IPS-20b (cell line): ENCODE results near the gene DNAH8.

Experiments used
- H3K27ac ChIP-seq: one replicate; pipeline ENCODE4 v1.5.1; 2013; ENCODE audit warnings: low read length
- H3K27me3 ChIP-seq: 2 replicates; pipeline ENCODE4 v1.6.1; 2013; ENCODE audit warnings: mild to moderate bottlenecking, low read length, inconsistent platforms; ENCODE audit not compliant: insufficient read depth
- H3K36me3 ChIP-seq: 2 replicates; pipeline ENCODE4 v1.6.1; 2013; ENCODE audit warnings: low read depth, mild to moderate bottlenecking, inconsistent platforms, low read length, moderate library complexity; ENCODE audit not compliant: insufficient read depth
- H3K4me1 ChIP-seq: 2 replicates; pipeline ENCODE4 v1.6.1; 2013; ENCODE audit warnings: mild to moderate bottlenecking, control low read depth, inconsistent platforms, low read length, moderate library complexity; ENCODE audit not compliant: insufficient read depth
- H3K4me3 ChIP-seq: 2 replicates; pipeline ENCODE4 v1.5.1; 2013; ENCODE audit warnings: mild to moderate bottlenecking, low read length, inconsistent platforms
- H3K9ac ChIP-seq: 2 replicates; pipeline ENCODE4 v1.6.1; 2013; ENCODE audit warnings: low read depth, mild to moderate bottlenecking, inconsistent platforms, low read length, moderate library complexity
- H3K9me3 ChIP-seq: 2 replicates; pipeline ENCODE4 v1.6.1; 2013; ENCODE audit warnings: mild to moderate bottlenecking, low read depth, low read length, inconsistent platforms; ENCODE audit not compliant: insufficient read depth

Gene DNAH8

GRCh38 chr6:39016839-39017546, 301.9 kb downstream of the DNAH8 start:
- Histone ChIP-seq H3K4me3 (no peak overlapping the region), H3K36me3 (no peaks in the 10 kb centered on the region), H3K27ac (no peak overlapping the region), H3K27me3 (peaks cover 7% of the 10 kb centered on the region; the same call in 1 of the 2 replicates), H3K9me3 (no peaks in the 10 kb centered on the region; the same call in 1 of the 2 replicates), H3K4me1 (peaks cover 5% of the 10 kb centered on the region; the same call in 1 of the 2 replicates), H3K9ac (no peak overlapping the region)

- no peak overlapping the region for H3K9ac ChIP-seq
These were observed 302.4 kb downstream of the DNAH8 start for GRCh38 chr6:39017547-39017880.

GRCh38 chr6:39018103-39018502, 303.0 kb downstream of the DNAH8 start:
- Histone ChIP-seq H3K4me3 (no peak overlapping the region), H3K36me3 (no peaks in the 10 kb centered on the region), H3K4me1 (peaks cover 5% of the 10 kb centered on the region; the same call in 1 of the 2 replicates), H3K9ac (no peak overlapping the region), H3K9me3 (no peaks in the 10 kb centered on the region; the same call in 1 of the 2 replicates), H3K27ac (no peak overlapping the region), H3K27me3 (peaks cover 7% of the 10 kb centered on the region; the same call in 1 of the 2 replicates)

More at GRCh38 chr6:39017547-39017880, 302.4 kb downstream of the DNAH8 start:
- H3K27me3 ChIP-seq = peaks cover 7% of the 10 kb centered on the region; the same call in 1 of the 2 replicates
- no peak overlapping the region for H3K27ac ChIP-seq
- no peak overlapping the region for H3K4me3 ChIP-seq
- no peaks in the 10 kb centered on the region; the same call in 1 of the 2 replicates for H3K9me3 ChIP-seq
- H3K4me1 ChIP-seq = peaks cover 5% of the 10 kb centered on the region; the same call in 1 of the 2 replicates
- H3K36me3 ChIP-seq = no peaks in the 10 kb centered on the region

GRCh38 chr6:39020136-39020535, 305.0 kb downstream of the DNAH8 start:
- Histone ChIP-seq H3K4me3 (no peak overlapping the region), H3K4me1 (peaks cover 5% of the 10 kb centered on the region; the same call in 1 of the 2 replicates), H3K9ac (no peak overlapping the region), H3K9me3 (no peaks in the 10 kb centered on the region; the same call in 1 of the 2 replicates), H3K27ac (no peak overlapping the region), H3K36me3 (no peaks in the 10 kb centered on the region), H3K27me3 (peaks cover 7% of the 10 kb centered on the region; the same call in 1 of the 2 replicates)

GRCh38 chr6:39021041-39021440, 305.9 kb downstream of the DNAH8 start:
- Histone ChIP-seq H3K4me3 (no peak overlapping the region), H3K9me3 (no peaks in the 10 kb centered on the region; the same call in 1 of the 2 replicates), H3K36me3 (no peaks in the 10 kb centered on the region), H3K27me3 (peaks cover 7% of the 10 kb centered on the region; the same call in 1 of the 2 replicates), H3K4me1 (peaks cover 5% of the 10 kb centered on the region; the same call in 1 of the 2 replicates), H3K9ac (no peak overlapping the region), H3K27ac (no peak overlapping the region)

- Histone ChIP-seq H3K27me3 (peaks cover 7% of the 10 kb centered on the region; the same call in 1 of the 2 replicates), H3K9ac (no peak overlapping the region), H3K36me3 (no peaks in the 10 kb centered on the region)
These were observed 306.7 kb downstream of the DNAH8 start for GRCh38 chr6:39021779-39022178.

GRCh38 chr6:39026175-39026574, 311.1 kb downstream of the DNAH8 start:
- Histone ChIP-seq H3K9ac (no peak overlapping the region), H3K27me3 (no peaks in the 10 kb centered on the region), H3K4me3 (no peak overlapping the region), H3K9me3 (no peaks in the 10 kb centered on the region), H3K4me1 (peaks cover 6% of the 10 kb centered on the region; the same call in 1 of the 2 replicates), H3K27ac (no peak overlapping the region), H3K36me3 (no peaks in the 10 kb centered on the region)

More at GRCh38 chr6:39021779-39022178, 306.7 kb downstream of the DNAH8 start:
- H3K4me1 ChIP-seq = peaks cover 8% of the 10 kb centered on the region; the same call in 1 of the 2 replicates
- no peak overlapping the region for H3K4me3 ChIP-seq
- H3K9me3 ChIP-seq = no peaks in the 10 kb centered on the region; the same call in 1 of the 2 replicates
- H3K27ac ChIP-seq = no peak overlapping the region

GRCh38 chr6:39029156-39030011, 314.3 kb downstream of the DNAH8 start:
- H3K9ac ChIP-seq = no peak overlapping the region

GRCh38 chr6:39035681-39036080, 320.6 kb downstream of the DNAH8 start:
- no peaks in the 10 kb centered on the region for H3K9me3 ChIP-seq
- 0 out of 2 replicates have a peak, but pooled peaks cover 5% of the 10 kb centered on the region for H3K4me1 ChIP-seq
- H3K9ac ChIP-seq = no peak overlapping the region
- no peaks in the 10 kb centered on the region for H3K36me3 ChIP-seq
- no peak overlapping the region for H3K27ac ChIP-seq
- H3K4me3 ChIP-seq = no peak overlapping the region
- peaks cover 43% of the 10 kb centered on the region for H3K27me3 ChIP-seq

More at GRCh38 chr6:39029156-39030011, 314.3 kb downstream of the DNAH8 start:
- no peak overlapping the region for H3K4me3 ChIP-seq
- H3K27ac ChIP-seq = no peak overlapping the region
- peaks cover 9% of the 10 kb centered on the region for H3K27me3 ChIP-seq
- H3K36me3 ChIP-seq = no peaks in the 10 kb centered on the region
- H3K4me1 ChIP-seq = peaks cover 3% of the 10 kb centered on the region; the same call in 1 of the 2 replicates
- no peaks in the 10 kb centered on the region for H3K9me3 ChIP-seq

GRCh38 chr6:39037082-39037508, 322.0 kb downstream of the DNAH8 start:
- Histone ChIP-seq H3K4me3 (no peak overlapping the region), H3K9ac (no peak overlapping the region), H3K36me3 (no peaks in the 10 kb centered on the region), H3K4me1 (0 out of 2 replicates have a peak, but pooled peaks cover 5% of the 10 kb centered on the region), H3K27ac (no peak overlapping the region), H3K9me3 (no peaks in the 10 kb centered on the region), H3K27me3 (peaks cover 43% of the 10 kb centered on the region)

GRCh38 chr6:39037707-39038106, 322.6 kb downstream of the DNAH8 start:
- Histone ChIP-seq H3K27ac (no peak overlapping the region), H3K9ac (no peak overlapping the region), H3K36me3 (no peaks in the 10 kb centered on the region), H3K27me3 (peaks cover 47% of the 10 kb centered on the region), H3K4me3 (no peak overlapping the region), H3K9me3 (no peaks in the 10 kb centered on the region), H3K4me1 (0 out of 2 replicates have a peak, but pooled peaks cover 5% of the 10 kb centered on the region)
